Measurements from ENCODE around the gene DCTN4. TPM values are rescaled to one million over a fixed set of nuclear protein-coding genes. Genes with fewer than 3 reads are reported as not detected.

DCTN4 gene
- total RNA-seq, 4 donors from 2014 or later = 23.2 to 55.3 (median 42.4) TPM

DNA sequence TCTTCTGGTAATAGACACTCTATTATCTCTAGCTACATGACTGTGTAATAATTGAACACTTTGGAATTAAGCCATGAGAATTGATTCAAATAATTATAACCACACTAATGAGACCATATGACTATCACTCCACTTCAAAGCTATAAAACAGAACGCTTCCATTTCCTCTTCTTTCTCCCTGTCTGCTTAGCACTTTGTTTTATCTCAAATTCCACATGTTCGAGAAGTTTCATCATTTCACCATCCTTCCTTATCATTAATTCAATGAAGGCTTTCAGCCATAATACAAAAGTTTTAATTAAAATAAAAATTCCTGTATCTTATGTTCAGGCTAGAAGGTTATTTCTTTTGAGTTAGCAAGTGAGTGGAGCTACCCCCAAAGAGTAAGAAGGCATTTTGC is 7.4 kb upstream of the DCTN4 start:
- intact Hi-C loops (cut with DNase I; ENCODE audit: low total_unique reads) = no loop called here

DNA sequence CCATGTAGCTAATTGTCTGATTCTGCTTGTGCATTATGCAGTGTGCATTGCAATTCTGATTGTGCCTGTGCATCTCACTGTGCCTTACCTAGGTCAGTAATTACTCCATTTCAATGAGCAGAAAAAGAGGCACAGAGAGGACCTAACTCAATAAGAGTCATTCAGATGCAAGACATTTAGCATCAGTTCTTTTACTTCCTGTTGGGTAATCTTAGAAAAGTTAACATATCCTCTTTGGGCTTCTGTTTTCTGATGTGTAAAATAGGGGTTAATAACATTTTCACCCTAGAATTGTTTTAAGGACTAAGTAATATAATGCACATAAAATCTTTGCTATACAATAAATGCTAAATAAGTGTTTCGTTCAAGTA is 7.0 kb upstream of the DCTN4 start:
- intact Hi-C loops (cut with DNase I; ENCODE audit: low total_unique reads) (no loop called here), in situ Hi-C loops (cut with MboI; ENCODE audit: low pct_ligation_motif_present in 1 of 4, low pct_unique_long_range_greater_than_20kb in 1 of 4, low sequenced_read_pairs in 3 of 4) (no loop called here)
- DNase-seq = no peak
- Histone ChIP-seq H3K27ac (peak overlapping the region in 1 of 4 donors; percentile 51), H3K4me3 (no peak overlapping the region), H3K36me3 (no peaks in the 10 kb centered on the region), H3K9me3 (no peaks in the 10 kb centered on the region), H3K4me1 (no peaks in the 10 kb centered on the region), H3K27me3 (no peaks in the 10 kb centered on the region)
- WGBS, 2 donors (ENCODE audit: low coverage in 1 of 2) = 85 to 90% methylated on average over 1 of the region's 1 CpG
- TF ChIP-seq EP300 (IDR thresholded peaks at IDR 0.05; ENCODE audit: low read depth) (no peak), POLR2AphosphoS5 (IDR thresholded peaks at IDR 0.05) (no peak), POLR2A (IDR thresholded peaks at IDR 0.05) (no peak)
- TF ChIP-seq, protein P1, sequence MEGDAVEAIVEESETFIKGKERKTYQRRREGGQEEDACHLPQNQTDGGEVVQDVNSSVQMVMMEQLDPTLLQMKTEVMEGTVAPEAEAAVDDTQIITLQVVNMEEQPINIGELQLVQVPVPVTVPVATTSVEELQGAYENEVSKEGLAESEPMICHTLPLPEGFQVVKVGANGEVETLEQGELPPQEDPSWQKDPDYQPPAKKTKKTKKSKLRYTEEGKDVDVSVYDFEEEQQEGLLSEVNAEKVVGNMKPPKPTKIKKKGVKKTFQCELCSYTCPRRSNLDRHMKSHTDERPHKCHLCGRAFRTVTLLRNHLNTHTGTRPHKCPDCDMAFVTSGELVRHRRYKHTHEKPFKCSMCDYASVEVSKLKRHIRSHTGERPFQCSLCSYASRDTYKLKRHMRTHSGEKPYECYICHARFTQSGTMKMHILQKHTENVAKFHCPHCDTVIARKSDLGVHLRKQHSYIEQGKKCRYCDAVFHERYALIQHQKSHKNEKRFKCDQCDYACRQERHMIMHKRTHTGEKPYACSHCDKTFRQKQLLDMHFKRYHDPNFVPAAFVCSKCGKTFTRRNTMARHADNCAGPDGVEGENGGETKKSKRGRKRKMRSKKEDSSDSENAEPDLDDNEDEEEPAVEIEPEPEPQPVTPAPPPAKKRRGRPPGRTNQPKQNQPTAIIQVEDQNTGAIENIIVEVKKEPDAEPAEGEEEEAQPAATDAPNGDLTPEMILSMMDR (IDR thresholded peaks at IDR 0.05) = no peak

More for the DNA sequence above, 7.4 kb upstream of the DCTN4 start:
- H3K9me3 ChIP-seq = no peaks in the 10 kb centered on the region
- TF ChIP-seq POLR2AphosphoS5 (IDR thresholded peaks at IDR 0.05) (no peak), EP300 (IDR thresholded peaks at IDR 0.05; ENCODE audit: low read depth) (no peak), POLR2A (IDR thresholded peaks at IDR 0.05) (no peak)
- TF ChIP-seq, protein P1 (IDR thresholded peaks at IDR 0.05) = no peak
- H3K27ac ChIP-seq = no peak overlapping the region
- no peaks in the 10 kb centered on the region for H3K36me3 ChIP-seq
- 64 to 72% methylated on average over 2 of the region's 2 CpGs for WGBS, 2 donors (ENCODE audit: low coverage in 1 of 2)
- DNase-seq = no peak
- H3K27me3 ChIP-seq = no peaks in the 10 kb centered on the region
- H3K4me3 ChIP-seq = no peak overlapping the region
- in situ Hi-C loops (cut with MboI; ENCODE audit: low pct_ligation_motif_present in 1 of 4, low pct_unique_long_range_greater_than_20kb in 1 of 4, low sequenced_read_pairs in 3 of 4) = no loop called here
- no peaks in the 10 kb centered on the region for H3K4me1 ChIP-seq

DNA sequence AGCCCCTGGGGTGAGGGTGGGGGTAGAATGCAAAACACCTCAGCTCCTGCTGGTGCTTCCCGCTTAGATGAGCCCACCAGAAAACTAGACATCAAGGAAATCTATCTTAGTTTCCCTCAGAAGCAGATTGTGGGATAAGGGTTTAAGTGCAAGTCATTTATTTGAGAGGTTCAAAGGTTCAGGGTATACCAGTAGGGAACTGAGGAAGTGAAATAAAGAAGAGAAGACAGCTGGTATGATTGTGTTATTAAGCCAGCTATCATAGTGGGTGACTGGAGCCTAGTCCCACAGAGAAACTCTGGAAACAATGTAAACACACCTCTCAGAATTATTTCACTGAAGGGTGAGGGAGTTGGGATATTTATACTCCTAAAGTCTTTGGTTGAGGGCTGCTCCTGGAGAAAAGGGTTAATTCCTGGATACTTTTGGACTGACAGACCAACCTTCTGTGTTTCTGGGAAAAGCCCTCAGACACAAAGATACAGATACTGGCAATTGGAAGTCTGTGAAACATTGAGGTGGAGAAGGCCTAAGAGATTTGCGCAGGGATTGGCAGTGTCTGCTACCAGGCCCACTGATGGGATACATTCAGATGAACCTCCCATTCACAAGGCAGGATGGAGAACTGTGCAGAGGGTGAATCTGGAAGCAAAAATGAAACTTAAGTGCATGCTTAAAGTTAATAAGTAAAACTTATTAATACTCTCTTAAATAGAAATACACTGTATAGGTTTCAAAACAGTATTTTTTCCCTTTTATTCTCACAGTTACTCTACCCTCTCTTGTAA is 6.4 kb upstream of the DCTN4 start:
- in situ Hi-C loops (cut with MboI; ENCODE audit: low pct_ligation_motif_present in 1 of 4, low pct_unique_long_range_greater_than_20kb in 1 of 4, low sequenced_read_pairs in 3 of 4) (no loop called here), intact Hi-C loops (cut with DNase I; ENCODE audit: low total_unique reads) (no loop called here)
- Histone ChIP-seq H3K27me3 (no peaks in the 10 kb centered on the region), H3K4me3 (no peak overlapping the region), H3K36me3 (no peaks in the 10 kb centered on the region), H3K27ac (peak overlapping the region in 2 of 4 donors; percentile 33 to 51), H3K9me3 (no peaks in the 10 kb centered on the region), H3K4me1 (no peaks in the 10 kb centered on the region)
- TF ChIP-seq POLR2AphosphoS5 (IDR thresholded peaks at IDR 0.05) (no peak), POLR2A (IDR thresholded peaks at IDR 0.05) (no peak), EP300 (IDR thresholded peaks at IDR 0.05; ENCODE audit: low read depth) (no peak)
- DNase-seq = no peak
- WGBS, 2 donors (ENCODE audit: low coverage in 1 of 2) = 86% methylated on average over 2 of the region's 2 CpGs; no CpG with 5 or more reads in 1 of the 2 donors

DNA sequence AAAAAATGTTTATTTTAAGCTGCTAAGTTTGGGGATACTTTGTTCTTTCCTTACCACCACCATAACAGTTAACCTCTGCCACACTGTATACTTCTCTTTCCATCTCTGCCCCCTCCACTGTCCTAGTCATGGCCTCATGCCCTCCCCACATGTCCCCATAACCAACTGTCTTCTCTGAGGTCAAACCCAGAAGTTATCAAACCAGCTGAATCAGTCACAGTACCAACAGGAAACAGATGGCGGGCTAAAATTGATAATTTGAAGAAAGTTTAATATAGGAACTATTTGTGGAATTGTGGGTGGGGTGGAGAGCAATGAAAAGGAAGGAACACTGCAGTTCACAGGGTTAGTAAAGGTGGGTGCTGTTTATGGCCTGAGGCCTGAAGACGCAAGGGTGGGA is 5.7 kb upstream of the DCTN4 start:
- 77 to 85% methylated on average over 2 of the region's 2 CpGs for WGBS, 2 donors (ENCODE audit: low coverage in 1 of 2)
- intact Hi-C loops (cut with DNase I; ENCODE audit: low total_unique reads) (no loop called here), in situ Hi-C loops (cut with MboI; ENCODE audit: low pct_ligation_motif_present in 1 of 4, low pct_unique_long_range_greater_than_20kb in 1 of 4, low sequenced_read_pairs in 3 of 4) (no loop called here)

More for the DNA sequence above, 5.7 kb upstream of the DCTN4 start:
- no peak overlapping the region for H3K4me3 ChIP-seq
- H3K27ac ChIP-seq = peak overlapping the region; percentile 27 to 51 (median 33)
- no peaks in the 10 kb centered on the region for H3K36me3 ChIP-seq
- no peaks in the 10 kb centered on the region for H3K27me3 ChIP-seq
- TF ChIP-seq POLR2A (IDR thresholded peaks at IDR 0.05) (no peak), EP300 (IDR thresholded peaks at IDR 0.05; ENCODE audit: low read depth) (no peak), POLR2AphosphoS5 (IDR thresholded peaks at IDR 0.05) (no peak)
- TF ChIP-seq, protein P1 (IDR thresholded peaks at IDR 0.05) = no peak
- peaks cover 0 to under 1% (median 0%) of the 10 kb centered on the region in 4 donors for H3K4me1 ChIP-seq
- DNase-seq = no peak
- H3K9me3 ChIP-seq = no peaks in the 10 kb centered on the region

Data from transverse colon (tissue), 4 donors.